ENCODE measurements around the gene ATL3.

ATL3 gene

GRCh38 chr11:63710476-63711217 is 39.5 kb upstream of the ATL3 start (continued):
- TF ChIP-seq, protein P1, sequence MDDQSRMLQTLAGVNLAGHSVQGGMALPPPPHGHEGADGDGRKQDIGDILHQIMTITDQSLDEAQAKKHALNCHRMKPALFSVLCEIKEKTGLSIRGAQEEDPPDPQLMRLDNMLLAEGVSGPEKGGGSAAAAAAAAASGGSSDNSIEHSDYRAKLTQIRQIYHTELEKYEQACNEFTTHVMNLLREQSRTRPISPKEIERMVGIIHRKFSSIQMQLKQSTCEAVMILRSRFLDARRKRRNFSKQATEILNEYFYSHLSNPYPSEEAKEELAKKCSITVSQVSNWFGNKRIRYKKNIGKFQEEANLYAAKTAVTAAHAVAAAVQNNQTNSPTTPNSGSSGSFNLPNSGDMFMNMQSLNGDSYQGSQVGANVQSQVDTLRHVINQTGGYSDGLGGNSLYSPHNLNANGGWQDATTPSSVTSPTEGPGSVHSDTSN (CRISPR knock-in tag; IDR thresholded peaks at IDR 0.05), result no peak
- no peak for TF ChIP-seq ZNF211 (tag by site-specific recombination; IDR thresholded peaks at IDR 0.05; ENCODE audit: low read depth)
- peak; percentile 91 for TF ChIP-seq ZBTB20 (tag by site-specific recombination; IDR thresholded peaks at IDR 0.05)
- no peak for TF ChIP-seq ZNF658 (tag by site-specific recombination; IDR thresholded peaks at IDR 0.05)
- no peak for TF ChIP-seq HOXC10 (CRISPR knock-in tag; IDR thresholded peaks at IDR 0.05)
- TF ChIP-seq, protein P2, sequence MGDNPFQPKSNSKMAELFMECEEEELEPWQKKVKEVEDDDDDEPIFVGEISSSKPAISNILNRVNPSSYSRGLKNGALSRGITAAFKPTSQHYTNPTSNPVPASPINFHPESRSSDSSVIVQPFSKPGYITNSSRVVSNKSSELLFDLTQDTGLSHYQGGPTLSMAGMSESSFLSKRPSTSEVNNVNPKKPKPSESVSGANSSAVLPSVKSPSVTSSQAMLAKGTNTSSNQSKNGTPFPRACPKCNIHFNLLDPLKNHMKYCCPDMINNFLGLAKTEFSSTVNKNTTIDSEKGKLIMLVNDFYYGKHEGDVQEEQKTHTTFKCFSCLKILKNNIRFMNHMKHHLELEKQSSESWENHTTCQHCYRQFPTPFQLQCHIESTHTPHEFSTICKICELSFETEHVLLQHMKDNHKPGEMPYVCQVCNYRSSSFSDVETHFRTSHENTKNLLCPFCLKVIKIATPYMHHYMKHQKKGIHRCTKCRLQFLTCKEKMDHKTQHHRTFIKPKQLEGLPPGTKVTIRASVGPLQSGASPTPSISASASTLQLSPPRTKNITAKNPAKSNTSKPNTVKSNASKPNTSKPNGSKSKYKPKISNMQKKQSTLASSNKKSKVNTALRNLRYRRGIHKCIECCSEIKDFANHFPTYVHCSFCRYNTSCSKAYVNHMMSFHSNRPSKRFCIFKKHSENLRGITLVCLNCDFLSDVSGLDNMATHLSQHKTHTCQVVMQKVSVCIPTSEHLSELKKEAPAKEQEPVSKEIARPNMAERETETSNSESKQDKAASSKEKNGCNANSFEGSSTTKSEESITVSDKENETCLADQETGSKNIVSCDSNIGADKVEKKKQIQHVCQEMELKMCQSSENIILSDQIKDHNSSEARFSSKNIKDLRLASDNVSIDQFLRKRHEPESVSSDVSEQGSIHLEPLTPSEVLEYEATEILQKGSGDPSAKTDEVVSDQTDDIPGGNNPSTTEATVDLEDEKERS (tag by site-specific recombination; IDR thresholded peaks at IDR 0.05), result no peak
- TF ChIP-seq, protein P3, sequence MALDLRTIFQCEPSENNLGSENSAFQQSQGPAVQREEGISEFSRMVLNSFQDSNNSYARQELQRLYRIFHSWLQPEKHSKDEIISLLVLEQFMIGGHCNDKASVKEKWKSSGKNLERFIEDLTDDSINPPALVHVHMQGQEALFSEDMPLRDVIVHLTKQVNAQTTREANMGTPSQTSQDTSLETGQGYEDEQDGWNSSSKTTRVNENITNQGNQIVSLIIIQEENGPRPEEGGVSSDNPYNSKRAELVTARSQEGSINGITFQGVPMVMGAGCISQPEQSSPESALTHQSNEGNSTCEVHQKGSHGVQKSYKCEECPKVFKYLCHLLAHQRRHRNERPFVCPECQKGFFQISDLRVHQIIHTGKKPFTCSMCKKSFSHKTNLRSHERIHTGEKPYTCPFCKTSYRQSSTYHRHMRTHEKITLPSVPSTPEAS (tag by site-specific recombination; IDR thresholded peaks at IDR 0.05), result no peak
- peak; percentile 57; the same call in 1 of the 2 replicates for TF ChIP-seq TRIM28 (IDR thresholded peaks at IDR 0.05; ENCODE audit: borderline replicate concordance, low read length)
- peak; percentile 55; the same call in 1 of the 2 replicates for TF ChIP-seq KLF1 (tag by site-specific recombination; IDR thresholded peaks at IDR 0.05)
- no peak for TF ChIP-seq ZSCAN16 (tag by site-specific recombination; IDR thresholded peaks at IDR 0.05)
- no peak for TF ChIP-seq ZNF596 (tag by site-specific recombination; IDR thresholded peaks at IDR 0.05)
- TF ChIP-seq ZNF621 (tag by site-specific recombination; IDR thresholded peaks at IDR 0.05), result no peak
- TF ChIP-seq, protein P4, sequence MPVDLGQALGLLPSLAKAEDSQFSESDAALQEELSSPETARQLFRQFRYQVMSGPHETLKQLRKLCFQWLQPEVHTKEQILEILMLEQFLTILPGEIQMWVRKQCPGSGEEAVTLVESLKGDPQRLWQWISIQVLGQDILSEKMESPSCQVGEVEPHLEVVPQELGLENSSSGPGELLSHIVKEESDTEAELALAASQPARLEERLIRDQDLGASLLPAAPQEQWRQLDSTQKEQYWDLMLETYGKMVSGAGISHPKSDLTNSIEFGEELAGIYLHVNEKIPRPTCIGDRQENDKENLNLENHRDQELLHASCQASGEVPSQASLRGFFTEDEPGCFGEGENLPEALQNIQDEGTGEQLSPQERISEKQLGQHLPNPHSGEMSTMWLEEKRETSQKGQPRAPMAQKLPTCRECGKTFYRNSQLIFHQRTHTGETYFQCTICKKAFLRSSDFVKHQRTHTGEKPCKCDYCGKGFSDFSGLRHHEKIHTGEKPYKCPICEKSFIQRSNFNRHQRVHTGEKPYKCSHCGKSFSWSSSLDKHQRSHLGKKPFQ (tag by site-specific recombination; IDR thresholded peaks at IDR 0.05), result no peak
- peak; percentile 43; the same call in 1 of the 2 replicates for TF ChIP-seq OSR2 (tag by site-specific recombination; IDR thresholded peaks at IDR 0.05)

- ChIA-PET CTCF (interaction anchor here (1.3 kb wide), 1 partner anchor 29 kb away, joined by 4 read pairs; no protein-coding TSS in a partner anchor), POLR2A (interaction anchor here (0.9 to 1.0 kb wide), 2 partner anchors 24 to 28 kb away, joined by 3 to 5 read pairs; partner anchors contain the start of gene RTN3)
- TF ChIP-seq FEZF1 (tag by site-specific recombination; IDR thresholded peaks at IDR 0.05), result no peak
- no peak for TF ChIP-seq ZNF626 (tag by site-specific recombination; IDR thresholded peaks at IDR 0.05)
- TF ChIP-seq, protein P5, sequence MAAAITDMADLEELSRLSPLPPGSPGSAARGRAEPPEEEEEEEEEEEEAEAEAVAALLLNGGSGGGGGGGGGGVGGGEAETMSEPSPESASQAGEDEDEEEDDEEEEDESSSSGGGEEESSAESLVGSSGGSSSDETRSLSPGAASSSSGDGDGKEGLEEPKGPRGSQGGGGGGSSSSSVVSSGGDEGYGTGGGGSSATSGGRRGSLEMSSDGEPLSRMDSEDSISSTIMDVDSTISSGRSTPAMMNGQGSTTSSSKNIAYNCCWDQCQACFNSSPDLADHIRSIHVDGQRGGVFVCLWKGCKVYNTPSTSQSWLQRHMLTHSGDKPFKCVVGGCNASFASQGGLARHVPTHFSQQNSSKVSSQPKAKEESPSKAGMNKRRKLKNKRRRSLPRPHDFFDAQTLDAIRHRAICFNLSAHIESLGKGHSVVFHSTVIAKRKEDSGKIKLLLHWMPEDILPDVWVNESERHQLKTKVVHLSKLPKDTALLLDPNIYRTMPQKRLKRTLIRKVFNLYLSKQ (tag by site-specific recombination; IDR thresholded peaks at IDR 0.05; ENCODE audit: borderline replicate concordance), result no peak
- TF ChIP-seq, protein P6, sequence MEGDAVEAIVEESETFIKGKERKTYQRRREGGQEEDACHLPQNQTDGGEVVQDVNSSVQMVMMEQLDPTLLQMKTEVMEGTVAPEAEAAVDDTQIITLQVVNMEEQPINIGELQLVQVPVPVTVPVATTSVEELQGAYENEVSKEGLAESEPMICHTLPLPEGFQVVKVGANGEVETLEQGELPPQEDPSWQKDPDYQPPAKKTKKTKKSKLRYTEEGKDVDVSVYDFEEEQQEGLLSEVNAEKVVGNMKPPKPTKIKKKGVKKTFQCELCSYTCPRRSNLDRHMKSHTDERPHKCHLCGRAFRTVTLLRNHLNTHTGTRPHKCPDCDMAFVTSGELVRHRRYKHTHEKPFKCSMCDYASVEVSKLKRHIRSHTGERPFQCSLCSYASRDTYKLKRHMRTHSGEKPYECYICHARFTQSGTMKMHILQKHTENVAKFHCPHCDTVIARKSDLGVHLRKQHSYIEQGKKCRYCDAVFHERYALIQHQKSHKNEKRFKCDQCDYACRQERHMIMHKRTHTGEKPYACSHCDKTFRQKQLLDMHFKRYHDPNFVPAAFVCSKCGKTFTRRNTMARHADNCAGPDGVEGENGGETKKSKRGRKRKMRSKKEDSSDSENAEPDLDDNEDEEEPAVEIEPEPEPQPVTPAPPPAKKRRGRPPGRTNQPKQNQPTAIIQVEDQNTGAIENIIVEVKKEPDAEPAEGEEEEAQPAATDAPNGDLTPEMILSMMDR (tag by site-specific recombination; IDR thresholded peaks at IDR 0.05), result no peak
- no peak for TF ChIP-seq GLIS1 (tag by site-specific recombination; IDR thresholded peaks at IDR 0.05)
- TF ChIP-seq, protein P7, sequence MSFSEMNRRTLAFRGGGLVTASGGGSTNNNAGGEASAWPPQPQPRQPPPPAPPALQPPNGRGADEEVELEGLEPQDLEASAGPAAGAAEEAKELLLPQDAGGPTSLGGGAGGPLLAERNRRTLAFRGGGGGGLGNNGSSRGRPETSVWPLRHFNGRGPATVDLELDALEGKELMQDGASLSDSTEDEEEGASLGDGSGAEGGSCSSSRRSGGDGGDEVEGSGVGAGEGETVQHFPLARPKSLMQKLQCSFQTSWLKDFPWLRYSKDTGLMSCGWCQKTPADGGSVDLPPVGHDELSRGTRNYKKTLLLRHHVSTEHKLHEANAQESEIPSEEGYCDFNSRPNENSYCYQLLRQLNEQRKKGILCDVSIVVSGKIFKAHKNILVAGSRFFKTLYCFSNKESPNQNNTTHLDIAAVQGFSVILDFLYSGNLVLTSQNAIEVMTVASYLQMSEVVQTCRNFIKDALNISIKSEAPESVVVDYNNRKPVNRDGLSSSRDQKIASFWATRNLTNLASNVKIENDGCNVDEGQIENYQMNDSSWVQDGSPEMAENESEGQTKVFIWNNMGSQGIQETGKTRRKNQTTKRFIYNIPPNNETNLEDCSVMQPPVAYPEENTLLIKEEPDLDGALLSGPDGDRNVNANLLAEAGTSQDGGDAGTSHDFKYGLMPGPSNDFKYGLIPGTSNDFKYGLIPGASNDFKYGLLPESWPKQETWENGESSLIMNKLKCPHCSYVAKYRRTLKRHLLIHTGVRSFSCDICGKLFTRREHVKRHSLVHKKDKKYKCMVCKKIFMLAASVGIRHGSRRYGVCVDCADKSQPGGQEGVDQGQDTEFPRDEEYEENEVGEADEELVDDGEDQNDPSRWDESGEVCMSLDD (tag by site-specific recombination; IDR thresholded peaks at IDR 0.05), result no peak
- no peak for TF ChIP-seq ZFP37 (tag by site-specific recombination; IDR thresholded peaks at IDR 0.05)
- H3K4me3 ChIP-seq (ENCODE audit: low read depth, low read length), result no peak overlapping the region
- no peaks in the 10 kb centered on the region for H3K36me3 ChIP-seq (ENCODE audit: control insufficient read depth in 2 of 2, insufficient read depth in 1 of 2, low read length in 2 of 2)
- H3K4me1 ChIP-seq (ENCODE audit: control insufficient read depth, insufficient read depth, low read length), result peaks cover 2% of the 10 kb centered on the region; the same call in 1 of the 2 replicates
- H3K9me3 ChIP-seq (ENCODE audit: control insufficient read depth, insufficient read depth, low read depth, low read length), result no peaks in the 10 kb centered on the region
- H3K27ac ChIP-seq (ENCODE audit: extremely low read depth, low read depth, low read length), result no peak overlapping the region
Observed at GRCh38 chr11:63709336-63709884, 38.2 kb upstream of the ATL3 start.
